Choroid plexus epithelial cell (primary cell): Measurements from ENCODE around the gene CRTC3.

ENCODE experiments used
- DNase-seq: peaks from one replicate; pipeline ENCODE4 v3.0.0-alpha.2; 2010; ENCODE audit warnings: low read depth
- H3K4me3 ChIP-seq: 2 replicates; pipeline ENCODE4 v1.5.1; 2011; ENCODE audit warnings: low read depth, mild to moderate bottlenecking, control low read depth, low read length, moderate library complexity
- CTCF ChIP-seq: conservative IDR thresholded peaks from 2 replicates; pipeline ENCODE4 v1.5.1; 2011; ENCODE audit warnings: low read depth, mild to moderate bottlenecking, control low read depth, inconsistent platforms, low read length, moderate library complexity

Gene CRTC3

DNA sequence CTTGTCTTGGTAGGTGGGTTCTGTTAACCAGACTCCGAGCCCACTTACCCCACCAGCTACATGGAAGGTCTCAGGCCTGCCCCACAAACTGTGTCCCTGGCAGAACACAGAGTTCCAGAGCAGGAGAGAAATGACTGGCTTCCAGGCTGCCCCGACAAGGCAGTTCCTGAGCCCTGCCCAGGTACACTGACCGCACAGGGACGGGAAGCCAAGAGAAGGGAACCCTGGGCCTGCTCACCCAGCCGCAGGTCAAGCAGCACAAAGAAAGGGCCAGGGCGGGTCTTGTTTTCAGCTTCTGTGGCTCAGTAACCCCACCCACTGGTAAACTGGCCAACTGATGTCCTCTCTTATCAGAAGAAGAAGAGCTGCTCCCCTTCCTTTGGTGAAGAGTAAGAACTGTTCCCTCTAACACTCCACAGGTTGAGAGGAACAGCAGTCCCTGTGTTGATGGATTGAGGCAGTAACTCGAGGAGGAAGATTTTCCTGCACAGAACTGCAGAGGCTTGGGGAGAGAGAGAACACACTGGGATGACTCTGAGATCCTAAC lies 68.4 kb downstream of the CRTC3 start:
- TF ChIP-seq CTCF, result peak; percentile 19
- no peak overlapping the region for H3K4me3 ChIP-seq
- DNase-seq, result peak; percentile 29

DNA sequence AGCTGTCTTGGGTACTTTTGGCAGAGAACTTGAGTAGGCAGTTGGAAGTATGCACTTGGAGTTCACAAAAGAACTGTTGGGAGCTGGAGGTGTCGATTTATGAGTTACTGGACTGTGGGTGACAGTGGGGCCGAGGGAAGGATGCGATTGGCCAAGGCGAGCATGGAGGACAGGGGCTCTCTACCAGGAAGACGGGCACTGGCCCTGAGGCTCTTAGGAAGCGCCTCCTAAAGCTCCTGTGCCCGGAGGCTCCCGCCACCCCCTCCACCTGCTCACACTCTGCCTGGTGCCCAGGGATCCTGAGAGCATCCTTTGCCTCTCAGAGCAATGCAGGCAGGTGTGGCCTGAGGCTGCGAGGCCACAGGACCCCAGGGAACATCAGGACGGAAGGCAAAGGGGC lies 69.0 kb downstream of the CRTC3 start:
- no peak for TF ChIP-seq CTCF
- no peak for DNase-seq
- H3K4me3 ChIP-seq, result no peak overlapping the region

DNA sequence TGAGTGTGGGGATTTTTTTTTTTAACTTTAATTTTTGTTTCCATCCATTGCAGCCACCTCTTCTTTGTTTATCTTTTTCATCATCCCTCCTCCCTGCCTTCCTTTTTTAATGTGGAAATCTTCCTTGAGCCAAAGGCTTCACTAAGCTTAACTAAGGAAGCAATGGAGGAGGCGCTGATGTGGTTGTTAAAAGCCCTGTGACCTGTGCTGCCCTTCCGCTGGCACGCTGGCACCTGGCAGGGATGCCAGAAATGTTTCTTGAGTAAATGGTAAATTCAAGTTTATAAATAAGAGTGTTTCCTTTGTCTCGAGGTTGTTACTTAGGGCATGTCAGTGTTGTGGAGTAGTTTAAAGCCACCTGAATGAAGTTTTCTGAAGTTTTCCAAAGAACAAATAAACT lies 69.4 kb downstream of the CRTC3 start:
- DNase-seq, result no peak
- no peak overlapping the region for H3K4me3 ChIP-seq
- no peak for TF ChIP-seq CTCF

- DNase-seq, result no peak
- no peak for TF ChIP-seq CTCF
Measured at GRCh38 chr15:90599644-90600043, 69.9 kb downstream of the CRTC3 start.

GRCh38 chr15:90600954-90601353 lies 71.2 kb downstream of the CRTC3 start:
- TF ChIP-seq CTCF, result no peak
- no peak for DNase-seq

More at GRCh38 chr15:90599644-90600043, 69.9 kb downstream of the CRTC3 start:
- no peak overlapping the region for H3K4me3 ChIP-seq

GRCh38 chr15:90603893-90604292 lies 74.2 kb downstream of the CRTC3 start:
- TF ChIP-seq CTCF, result peak; percentile 72
- DNase-seq, result peak; percentile 43
- no peak overlapping the region for H3K4me3 ChIP-seq

More at GRCh38 chr15:90600954-90601353, 71.2 kb downstream of the CRTC3 start:
- H3K4me3 ChIP-seq, result no peak overlapping the region

DNA sequence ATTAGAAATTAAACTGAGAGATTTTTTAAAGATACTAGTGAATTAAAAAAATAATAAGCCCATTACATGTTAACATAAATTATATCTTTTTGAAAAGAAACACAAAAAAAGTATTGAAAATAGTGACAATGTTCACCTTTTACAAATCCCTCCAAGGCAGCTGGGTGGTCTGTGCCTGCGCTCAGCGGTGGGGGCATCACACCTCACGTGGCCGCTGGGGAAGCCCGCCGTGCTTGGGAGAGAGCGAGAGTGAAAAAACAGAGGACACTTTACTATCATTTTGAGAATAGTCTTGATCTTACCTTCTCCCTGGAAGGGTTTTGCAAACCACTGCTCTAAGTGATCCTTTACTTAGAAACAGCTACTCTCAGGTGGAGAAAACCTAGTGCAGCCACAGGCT lies 76.9 kb downstream of the CRTC3 start:
- no peak for DNase-seq
- TF ChIP-seq CTCF, result no peak
- no peak overlapping the region for H3K4me3 ChIP-seq
